ENCODE data around the gene GJC1.
A peak's percentile ranks its signal among the peaks of the same experiment; 100 is the strongest.

GJC1 gene

DNA sequence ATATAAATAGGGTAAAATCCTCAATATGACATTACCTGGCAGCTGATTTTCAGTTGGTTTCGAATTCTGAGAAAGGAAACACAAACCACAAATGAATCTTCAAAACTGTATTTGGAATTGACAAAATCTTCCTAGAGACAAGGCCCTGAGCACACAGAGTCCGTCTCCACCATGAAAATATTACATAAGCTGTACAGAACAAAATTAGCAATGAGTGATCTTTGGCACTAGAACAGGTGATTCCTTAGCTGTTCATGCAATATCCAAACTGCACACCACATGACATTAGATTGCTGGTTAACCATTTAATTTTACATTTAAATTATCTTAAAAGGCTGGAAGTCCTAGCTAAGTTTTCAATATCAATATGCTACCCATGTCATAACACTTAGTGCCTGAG lies 31.7 kb downstream of the GJC1 start:
- DNase-seq (ENCODE audit: low spot score): no peak

DNA sequence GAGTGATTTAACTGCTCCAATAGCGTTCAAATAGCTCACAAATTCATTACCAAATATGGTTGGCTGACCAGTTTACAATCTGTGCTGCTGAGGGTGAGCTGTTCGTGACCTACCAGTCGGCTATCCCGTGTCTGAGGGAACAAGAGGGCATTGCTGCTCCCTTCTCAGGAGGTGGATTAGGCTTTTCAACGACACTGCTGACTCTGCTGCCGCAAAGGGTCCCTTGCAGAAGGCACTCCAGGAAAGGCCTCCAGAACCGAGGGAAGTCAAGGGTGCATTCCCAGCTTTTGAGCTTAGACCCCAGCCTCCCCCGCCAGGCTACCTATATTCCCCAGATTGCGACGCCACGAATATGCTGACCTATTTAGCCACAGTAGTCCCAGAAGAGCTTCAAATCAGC lies 32.3 kb downstream of the GJC1 start:
- DNase-seq (ENCODE audit: low spot score): no peak

DNA sequence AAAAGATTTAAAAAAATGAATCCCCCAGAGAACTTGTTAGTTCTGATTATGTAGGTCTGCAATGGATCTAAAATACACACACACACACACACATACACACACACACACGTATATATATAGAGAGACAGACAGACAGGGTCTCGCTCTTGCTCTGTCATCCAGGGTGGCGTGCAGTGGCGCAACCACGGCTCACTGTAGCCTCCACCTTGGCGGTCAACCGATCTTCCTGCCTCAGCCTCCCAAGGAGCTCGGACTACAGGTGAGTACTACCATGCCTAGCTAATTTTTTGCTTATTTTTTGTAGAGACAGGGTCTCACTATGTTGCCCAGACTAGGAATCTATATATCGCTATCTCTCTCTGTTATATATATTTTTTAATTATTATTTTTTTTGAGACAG lies 33.4 kb downstream of the GJC1 start:
- no peak for DNase-seq (ENCODE audit: low spot score)

DNA sequence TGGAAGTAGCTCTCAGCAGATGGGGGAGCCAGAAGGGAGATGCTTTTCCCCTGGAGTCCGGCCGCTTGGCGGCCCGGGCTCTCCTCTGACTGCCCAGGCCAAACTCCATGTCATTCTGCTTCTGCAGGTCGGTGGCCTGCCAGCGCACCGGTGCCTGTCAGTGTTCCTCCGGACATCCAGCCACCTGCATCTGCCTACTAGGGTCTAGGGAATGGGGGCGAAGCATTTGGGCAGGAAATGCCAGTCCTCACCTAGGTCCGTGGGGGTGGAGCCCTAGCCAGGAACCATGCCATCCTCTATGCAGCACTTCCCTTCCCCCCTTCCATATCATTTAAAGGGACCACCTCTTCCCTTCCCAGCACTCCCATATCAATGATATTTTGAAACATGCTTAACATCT lies 34.2 kb downstream of the GJC1 start:
- no peak for DNase-seq (ENCODE audit: low spot score)

DNA sequence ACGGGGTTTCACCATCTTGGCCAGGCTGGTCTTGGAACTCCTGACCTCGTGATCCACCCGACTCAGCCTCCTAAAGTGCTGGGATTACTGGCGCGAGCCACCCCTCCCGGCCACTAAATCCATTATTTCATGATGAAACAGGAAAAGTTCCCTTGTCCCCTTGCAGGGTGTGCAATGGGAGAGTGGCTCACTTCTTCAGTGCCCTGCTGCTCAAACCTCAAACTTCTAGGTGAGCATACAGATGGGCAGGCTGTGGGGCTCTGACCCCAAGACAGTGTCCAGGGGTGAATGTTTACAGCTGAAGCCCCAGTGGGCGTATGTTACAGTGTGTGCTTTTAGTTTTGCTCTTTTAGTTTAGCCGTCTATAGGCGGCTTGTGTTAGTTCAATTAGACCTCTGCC lies 34.7 kb downstream of the GJC1 start:
- DNase-seq (ENCODE audit: low spot score): no peak

DNA sequence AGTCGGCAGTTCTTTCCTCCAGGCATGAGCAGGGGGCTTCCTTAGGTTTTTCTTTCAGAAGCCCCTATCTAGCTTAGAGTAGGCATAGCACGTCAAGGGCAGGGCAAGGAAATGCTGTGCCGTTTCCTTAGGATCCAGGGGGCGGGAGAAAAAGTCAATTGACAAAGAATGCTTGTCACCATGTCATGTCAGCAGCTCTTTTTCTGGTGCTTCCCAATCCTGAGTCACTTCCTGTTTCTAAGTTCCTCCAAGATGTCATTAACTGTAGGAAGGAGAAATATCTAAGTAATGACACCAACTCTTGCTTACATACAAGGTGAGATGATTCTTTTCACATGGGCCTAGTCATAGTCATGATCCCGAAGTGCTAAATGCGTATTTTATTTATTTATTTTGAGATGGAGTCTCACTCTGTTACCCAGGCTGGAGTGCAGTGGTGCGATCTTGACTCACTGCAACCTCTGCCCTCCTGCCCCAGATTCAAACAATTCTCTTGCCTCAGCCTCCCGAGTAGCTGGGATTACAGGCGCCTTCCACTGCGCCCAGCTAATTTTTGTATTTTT lies 35.2 kb downstream of the GJC1 start:
- no peak for DNase-seq (ENCODE audit: low spot score)

DNA sequence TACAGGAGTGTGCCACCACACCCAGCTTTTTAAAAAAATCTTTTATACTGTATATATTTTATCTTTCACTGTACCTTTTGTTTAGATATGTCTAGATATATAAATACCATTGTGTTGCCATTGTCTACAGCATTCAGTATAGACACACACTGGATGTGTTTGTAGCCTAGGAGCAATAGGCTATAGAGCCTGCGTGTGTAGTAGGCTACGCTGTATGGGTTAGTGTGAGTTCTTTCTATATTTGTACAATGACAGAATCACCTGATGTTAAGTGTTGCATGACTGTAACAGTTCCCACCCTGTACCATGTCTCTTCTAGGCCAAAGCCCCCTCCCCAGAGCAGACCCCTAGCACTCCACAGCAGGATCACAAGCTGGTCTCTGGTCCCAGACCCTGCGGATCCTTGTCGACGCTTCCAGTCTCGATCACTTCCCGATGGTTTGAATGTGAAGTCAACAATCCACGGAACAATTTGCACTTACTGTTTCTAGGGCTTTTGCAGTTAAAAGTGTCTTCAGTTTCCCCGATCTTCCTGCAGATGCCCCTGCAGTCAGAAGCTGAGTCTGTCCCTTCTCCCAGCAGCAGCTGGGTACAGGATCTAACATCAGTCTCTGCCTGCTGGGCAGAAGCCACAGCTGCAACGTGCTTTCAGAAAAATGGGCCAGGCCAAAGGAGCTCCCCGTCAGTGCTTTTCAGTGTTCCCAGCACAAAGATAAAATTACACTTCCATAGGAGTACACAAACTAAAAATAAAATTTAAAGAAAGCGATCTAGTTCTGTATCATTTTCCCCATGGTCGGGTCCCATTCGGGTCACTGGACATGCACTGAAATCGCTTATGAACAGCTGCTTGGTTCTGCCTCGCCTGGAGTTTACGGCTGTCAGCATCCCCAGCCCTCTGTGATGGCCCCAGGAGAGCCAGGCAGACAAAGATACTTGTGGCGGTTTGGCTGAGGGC lies 35.9 kb downstream of the GJC1 start:
- no peak for DNase-seq (ENCODE audit: low spot score)

DNA sequence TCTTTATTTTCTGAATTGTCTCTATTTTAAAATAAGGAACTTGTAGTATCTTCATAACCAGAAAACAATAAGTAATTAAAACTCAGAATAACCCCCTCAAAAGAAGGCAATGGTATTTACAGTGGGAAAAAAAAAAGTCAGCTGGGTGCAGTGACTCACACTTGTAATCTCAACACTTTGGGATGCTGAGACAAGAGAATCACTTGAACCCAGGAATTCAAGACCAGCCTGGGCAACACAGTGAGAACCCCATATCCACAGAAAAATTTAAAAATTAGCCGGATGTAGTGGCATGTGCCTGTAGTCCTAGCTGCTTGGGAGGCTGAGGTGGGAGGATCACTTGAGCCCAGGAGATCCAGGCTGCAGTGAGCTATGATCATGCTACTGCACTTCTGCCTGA lies 37.8 kb downstream of the GJC1 start:
- DNase-seq (ENCODE audit: low spot score): no peak

DNA sequence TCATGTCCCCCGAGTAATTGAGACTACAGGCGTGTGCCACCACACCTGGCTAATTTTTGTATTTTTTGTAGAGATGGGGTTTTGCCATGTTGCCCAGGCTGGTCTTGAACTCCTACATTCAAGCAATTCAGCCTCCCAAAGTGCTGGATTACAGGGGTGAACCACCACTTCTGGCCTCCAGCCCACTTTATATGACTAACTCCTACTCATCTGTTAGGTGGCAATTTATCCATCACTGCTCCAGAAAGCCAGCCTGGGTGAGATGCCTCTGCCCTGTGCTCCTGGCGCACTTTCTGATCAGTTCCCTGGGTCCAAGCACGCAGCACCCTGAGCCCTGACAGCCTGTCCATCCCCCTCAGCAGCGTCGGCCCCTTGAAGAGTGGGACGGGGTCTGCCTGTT lies 41.9 kb downstream of the GJC1 start:
- DNase-seq (ENCODE audit: low spot score): no peak

DNA sequence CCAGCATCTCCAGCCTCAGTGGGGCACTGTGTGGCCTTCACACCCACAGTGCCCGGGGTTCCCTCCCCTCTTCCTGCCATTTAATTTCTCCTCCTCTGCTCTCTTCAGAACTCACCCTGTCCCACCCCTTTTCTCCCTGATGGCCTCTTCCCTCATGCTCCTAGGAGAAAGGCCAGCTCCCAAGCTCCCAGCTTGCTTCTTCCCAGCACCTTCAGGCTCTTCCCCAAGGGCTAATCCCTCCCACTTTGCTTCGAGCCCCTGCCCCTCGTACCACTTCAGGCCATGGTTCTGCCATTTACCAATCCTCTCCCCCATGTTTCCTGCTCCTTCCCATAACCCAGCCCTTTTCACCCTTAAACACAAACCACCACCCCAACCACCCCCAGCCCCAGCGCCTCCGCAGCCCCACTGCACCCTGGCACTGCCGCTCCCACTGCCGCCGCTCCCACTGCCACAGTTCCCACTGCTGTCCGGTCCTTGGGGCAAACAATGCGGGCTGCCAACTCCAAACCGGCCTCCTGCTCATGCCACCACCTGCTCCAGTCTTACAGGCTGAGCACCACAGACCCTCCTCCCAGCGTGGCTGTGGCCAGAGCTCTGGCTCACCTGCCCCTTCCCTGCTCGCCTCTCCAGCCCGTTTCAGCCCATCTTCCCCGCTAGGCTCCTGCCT lies 42.7 kb downstream of the GJC1 start:
- no peak for DNase-seq (ENCODE audit: low spot score)

DNA sequence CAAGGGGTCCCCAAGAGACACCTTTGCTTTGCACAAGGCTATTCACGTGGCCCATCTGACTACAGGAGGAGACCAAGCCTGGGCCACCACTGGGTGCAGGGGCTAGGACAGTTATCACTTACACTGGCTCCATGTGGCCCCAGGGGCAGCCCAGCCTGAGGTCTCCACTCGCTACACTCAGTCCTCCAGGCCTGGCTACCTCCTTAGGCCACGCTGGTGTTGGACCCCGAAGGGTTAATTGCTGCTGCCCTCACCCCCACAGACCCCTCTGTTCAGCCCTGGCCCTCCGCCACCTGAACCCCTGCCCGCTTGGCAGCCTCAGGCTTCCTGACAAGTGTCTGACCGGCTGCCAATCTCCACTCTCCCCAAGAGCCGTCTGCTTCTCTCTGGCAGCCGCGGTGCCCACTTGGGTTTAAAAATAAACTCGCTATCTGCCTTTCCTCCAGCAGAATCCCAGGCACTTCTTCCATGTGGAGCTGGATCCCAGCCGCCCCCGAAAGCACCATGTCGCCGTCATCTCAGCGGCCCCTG lies 43.5 kb downstream of the GJC1 start:
- no peak for DNase-seq (ENCODE audit: low spot score)

DNA sequence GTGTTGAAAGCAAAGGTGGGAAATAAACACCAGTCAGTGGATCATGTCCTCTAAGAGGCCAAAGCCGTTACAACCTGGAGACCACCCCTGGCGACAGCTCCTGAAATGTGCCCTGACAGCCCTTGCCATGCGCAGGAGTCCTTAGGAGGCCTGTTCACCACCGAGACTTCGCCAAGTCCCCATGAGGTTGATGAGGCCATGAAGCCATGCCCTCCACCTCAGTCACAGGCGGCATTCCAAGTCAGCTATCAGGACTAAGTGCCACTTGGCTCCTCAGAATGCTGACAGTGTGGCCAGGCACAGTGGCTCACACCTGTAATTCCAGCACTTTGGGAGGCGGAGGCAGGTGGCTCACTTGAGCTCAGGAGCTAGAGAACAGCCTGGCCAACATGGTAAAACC lies 44.2 kb downstream of the GJC1 start:
- DNase-seq (ENCODE audit: low spot score): no peak

DNA sequence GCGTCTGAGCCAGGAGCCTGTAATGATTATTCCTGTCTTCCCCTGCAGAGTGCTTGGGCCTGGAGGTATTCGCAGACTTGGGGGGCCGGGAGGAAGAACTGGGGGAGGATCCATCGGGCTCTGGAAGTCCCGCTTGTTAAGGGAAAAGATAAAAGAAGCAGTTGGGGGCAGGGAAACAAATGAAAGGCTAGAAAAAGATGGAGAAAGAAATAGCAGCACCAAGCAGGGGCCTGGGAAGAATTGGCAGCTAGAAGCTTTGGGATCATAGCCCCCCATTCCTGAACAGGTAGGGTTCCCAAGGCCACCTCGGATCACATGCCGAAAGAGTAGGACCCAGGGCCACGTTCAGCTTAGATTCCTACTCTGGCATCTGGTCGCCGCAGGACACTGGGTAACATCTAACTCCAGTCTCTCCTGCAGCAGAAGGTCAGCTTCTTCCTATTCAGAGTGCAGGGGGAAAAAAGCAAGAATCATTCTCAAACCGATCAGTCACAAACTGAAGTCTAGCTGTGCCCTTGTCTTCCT lies 47.7 kb downstream of the GJC1 start:
- DNase-seq (ENCODE audit: low spot score): no peak

DNA sequence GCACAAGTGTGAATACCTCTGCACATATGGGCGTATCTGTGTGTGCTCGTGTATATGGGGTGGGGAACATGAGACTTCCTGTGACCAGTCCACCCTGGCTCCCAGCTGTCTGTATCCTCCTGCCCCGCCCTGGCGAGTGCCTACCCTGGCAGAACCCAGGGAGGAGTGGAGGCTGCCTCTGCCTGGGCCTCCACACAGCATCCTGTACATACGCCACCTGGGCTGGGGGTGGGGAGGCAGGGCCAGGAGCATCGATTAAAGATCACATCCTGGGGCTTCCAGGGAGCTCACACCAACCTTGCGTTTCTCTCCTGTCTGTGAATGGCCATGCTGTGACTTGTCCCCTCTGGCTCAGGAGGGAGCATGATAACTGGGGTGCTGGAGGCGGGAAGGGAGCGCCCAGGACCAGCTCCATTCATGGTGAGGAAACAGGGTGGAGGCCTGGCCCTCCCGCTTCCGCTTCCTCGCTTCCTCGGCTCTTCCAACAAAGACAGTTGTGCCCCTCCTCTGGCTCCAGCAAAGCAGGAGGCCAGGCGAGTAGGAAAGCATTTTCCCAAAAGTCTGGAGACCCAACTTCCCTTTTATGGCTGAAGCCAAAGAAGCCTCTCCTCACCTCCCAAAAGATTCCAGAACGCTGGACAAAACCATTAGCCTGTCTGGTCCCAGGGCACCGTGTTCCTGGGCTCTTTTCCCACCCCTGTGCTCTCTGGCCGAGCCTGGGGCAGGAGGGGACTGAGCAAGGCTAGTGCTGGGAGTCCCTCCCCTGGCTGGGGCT lies 48.3 kb downstream of the GJC1 start:
- no peak for DNase-seq (ENCODE audit: low spot score)

DNA sequence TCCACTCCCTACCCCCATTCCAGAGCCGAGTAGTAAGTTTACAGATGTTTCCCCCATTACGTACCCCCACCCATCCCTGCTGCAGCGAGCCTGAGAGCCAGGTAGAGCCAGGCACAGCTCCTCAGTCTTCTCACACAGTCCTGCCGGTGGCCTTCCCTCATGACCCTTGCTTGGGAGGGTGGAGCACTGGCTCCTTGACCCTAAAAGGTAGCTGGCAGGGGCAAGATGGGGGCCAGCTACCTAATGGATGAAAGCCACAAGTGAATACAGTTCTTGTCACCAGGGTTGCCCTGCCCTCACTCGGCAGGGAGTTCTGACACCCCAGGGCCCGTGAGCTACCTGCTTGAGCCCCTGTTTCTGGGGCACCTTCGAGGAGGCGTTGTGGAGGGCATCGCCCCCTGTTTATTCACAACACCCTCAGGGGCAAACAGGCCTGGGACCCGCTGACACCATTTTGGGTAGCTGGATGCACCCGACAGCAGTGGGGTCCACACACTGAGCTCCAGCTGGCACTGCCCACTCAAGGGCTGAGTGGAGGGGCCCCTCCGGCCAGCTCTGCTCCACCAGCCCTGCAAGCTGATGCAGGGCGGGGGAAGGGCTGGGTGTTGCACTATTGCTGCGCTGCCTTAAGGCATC lies 49.1 kb downstream of the GJC1 start:
- no peak for DNase-seq (ENCODE audit: low spot score)

DNA sequence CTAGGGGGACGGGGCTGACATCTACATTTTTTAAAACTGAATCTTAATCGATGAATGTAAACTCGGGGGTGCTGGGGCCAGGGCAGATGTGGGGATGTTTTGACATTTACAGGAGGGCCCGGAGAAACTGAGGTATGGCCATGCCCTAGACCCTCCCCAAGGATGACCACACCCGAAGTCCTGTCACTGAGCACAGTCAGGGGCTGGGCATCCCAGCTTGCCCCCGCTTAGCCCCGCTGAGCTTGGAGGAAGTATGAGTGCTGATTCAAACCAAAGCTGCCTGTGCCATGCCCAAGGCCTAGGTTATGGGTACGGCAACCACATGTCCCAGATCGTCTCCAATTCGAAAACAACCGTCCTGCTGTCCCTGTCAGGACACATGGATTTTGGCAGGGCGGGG lies 49.9 kb downstream of the GJC1 start:
- DNase-seq (ENCODE audit: low spot score): no peak

DNA sequence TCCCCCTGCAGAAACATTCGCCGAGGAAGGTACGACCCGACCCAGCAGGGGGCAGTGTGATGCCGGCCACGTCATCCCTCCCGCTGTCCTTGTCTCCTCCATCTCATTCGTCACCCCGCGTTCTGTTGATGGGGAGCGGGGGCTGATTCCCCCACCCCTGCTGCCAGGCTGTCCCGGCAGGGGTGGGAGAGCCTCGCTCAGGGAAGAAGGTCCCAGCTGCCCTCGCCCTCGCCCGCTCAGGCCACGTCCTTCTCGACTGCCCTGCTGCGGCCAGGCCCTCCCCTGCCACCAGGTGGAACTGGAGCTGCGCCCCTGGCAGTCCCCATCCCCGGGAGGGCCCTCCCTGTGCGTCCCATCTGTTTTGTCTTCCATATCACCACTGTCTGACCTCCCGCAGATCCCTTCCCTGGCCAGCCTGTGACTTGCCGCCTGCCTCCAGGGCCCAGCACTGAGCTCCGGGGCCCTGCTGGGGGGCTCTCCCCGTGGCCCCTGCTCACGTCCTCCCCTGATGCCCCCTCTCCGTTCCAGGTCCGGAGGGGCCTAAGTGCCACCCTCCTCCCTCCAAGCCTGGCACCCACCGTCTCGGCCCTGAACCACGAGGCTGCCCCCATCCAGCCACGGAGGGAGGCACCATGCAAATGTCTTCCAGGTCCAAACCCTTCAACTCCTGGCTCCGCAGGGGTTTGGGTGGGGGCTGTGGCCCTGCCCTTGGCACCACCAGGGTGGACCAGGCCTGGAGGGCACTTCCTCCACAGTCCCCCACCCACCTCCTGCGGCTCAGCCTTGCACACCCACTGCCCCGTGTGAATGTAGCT lies 50.7 kb downstream of the GJC1 start:
- peak; percentile 74 for DNase-seq (ENCODE audit: low spot score)

DNA sequence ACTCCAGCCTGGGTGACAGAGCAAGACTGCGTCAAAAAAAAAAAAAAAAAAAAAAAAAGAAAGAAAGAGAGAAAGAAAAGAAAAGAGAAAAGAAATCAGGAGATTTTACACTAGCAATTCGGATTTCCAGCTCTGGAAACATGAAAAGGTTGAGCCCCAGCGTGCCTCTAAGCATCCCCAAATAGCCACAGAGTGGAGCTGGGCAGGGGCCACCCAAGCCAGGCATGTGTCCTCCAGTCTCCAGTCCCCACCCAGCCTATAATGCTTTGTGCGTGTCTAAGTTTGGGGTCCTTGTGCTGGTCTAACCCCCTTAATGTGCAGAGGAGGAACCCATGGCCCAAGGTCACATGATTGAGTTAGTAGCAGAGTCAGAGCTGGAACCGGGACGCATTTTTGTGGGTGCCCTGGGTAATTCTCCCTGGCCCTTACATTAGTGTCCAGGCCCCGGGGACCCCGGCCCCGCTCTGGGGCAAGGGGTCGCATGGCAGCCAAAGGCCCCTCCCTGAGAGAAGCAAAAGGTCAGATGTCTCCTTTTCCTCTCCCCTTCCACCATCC lies 51.4 kb downstream of the GJC1 start:
- DNase-seq (ENCODE audit: low spot score): no peak

DNA sequence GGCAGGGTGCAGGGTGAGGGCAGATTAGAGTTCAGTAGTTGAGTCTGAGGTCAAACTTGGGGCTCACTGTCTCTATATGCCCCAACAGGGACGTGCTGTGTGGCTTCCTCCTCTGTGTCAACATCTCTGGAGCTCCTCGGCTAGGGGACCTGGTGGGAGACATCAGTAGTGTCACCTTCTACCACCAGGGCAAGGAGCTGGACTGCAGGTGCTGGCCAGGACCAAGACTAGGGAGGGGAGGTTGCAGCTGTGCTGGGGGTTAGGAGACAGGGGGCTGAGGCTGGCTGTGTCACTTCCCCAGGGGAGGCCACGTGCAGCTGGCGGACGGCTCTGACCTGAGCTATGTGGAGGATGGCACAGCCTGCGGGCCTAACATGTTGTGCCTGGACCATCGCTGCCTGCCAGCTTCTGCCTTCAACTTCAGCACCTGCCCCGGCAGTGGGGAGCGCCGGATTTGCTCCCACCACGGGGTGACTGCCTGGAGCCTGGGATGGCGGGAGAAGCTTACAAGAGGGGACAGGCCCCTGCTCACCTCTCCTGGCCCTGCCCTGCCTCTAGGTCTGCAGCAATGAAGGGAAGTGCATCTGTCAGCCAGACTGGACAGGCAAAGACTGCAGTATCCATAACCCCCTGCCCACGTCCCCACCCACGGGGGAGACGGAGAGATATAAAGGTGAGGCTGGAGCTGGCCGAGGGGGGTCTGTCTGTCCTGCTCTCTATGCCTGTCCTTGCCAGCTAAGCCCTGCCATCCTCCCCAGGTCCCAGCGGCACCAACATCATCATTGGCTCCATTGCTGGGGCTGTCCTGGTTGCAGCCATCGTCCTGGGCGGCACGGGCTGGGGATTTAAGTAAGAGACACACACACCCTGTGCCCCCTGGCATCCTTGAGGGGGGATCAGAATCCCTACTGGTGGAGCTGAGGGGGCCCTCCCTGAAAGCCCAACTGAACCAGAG lies 52.4 kb downstream of the GJC1 start:
- DNase-seq (ENCODE audit: low spot score): no peak
